EH (cell line): ENCODE measurements around the gene S1PR1.

ENCODE experiments used
- DNase-seq: peaks from one replicate; pipeline ENCODE4 v3.0.0-alpha.2; 2015; ENCODE audit warnings: low read depth

Gene S1PR1

GRCh38 chr1:101280049-101280592, 43.3 kb downstream of the S1PR1 start:
- no peak for DNase-seq

- DNase-seq = no peak
Observed at GRCh38 chr1:101280942-101281654, 44.3 kb downstream of the S1PR1 start.

- DNase-seq = no peak
Observed at GRCh38 chr1:101281751-101282150, 44.9 kb downstream of the S1PR1 start.

- DNase-seq = peak; percentile 84
Observed at GRCh38 chr1:101282314-101283038, 45.7 kb downstream of the S1PR1 start.

- DNase-seq = no peak
Observed at GRCh38 chr1:101283443-101283842, 46.6 kb downstream of the S1PR1 start.

- DNase-seq = no peak
Observed at GRCh38 chr1:101284021-101284420, 47.2 kb downstream of the S1PR1 start.

GRCh38 chr1:101284622-101285218, 47.9 kb downstream of the S1PR1 start:
- DNase-seq = peak; percentile 13

GRCh38 chr1:101285922-101286570, 49.2 kb downstream of the S1PR1 start:
- DNase-seq = no peak

- DNase-seq = peak; percentile 91
Observed at GRCh38 chr1:101288491-101288944, 51.7 kb downstream of the S1PR1 start.

GRCh38 chr1:101290119-101290921, 53.5 kb downstream of the S1PR1 start:
- peak; percentile 27 for DNase-seq
